Measurements from ENCODE around the gene TAMALIN.

TAMALIN gene

GRCh38 chr12:52019113-52019770 is 12.5 kb downstream of the TAMALIN start:
- H3K9ac ChIP-seq (ENCODE audit: low read length): no peak overlapping the region
- no peak overlapping the region for H3K4me3 ChIP-seq (ENCODE audit: low read depth, low read length)
- H3K18ac ChIP-seq (ENCODE audit: low read length): no peak overlapping the region
- H4K8ac ChIP-seq (ENCODE audit: low read depth, low read length): no peak overlapping the region
- H3K27ac ChIP-seq (ENCODE audit: low read depth, low read length): no peak overlapping the region
- H3K79me1 ChIP-seq (ENCODE audit: low read length): no peaks in the 10 kb centered on the region
- H2BK12ac ChIP-seq (ENCODE audit: low read length): no peak overlapping the region
- no peak overlapping the region for H2BK120ac ChIP-seq (ENCODE audit: insufficient read depth, low read length, poor library complexity)
- H2AFZ ChIP-seq (ENCODE audit: insufficient read depth, low read length, poor library complexity): no peak overlapping the region
- no peak overlapping the region for H2BK5ac ChIP-seq (ENCODE audit: low read depth, low read length, poor library complexity)
- H3K23ac ChIP-seq (ENCODE audit: low read length): no peak overlapping the region
- no peak overlapping the region for H4K12ac ChIP-seq (ENCODE audit: low read depth, low read length)
- no peak overlapping the region for H3K14ac ChIP-seq (ENCODE audit: low read length)
- peaks cover 5% of the 10 kb centered on the region for H3K27me3 ChIP-seq (ENCODE audit: insufficient read depth, low read length)
- no peak overlapping the region for H4K91ac ChIP-seq (ENCODE audit: low read depth, low read length)
- no peak overlapping the region for H3K4ac ChIP-seq (ENCODE audit: low read depth, low read length)
- no peaks in the 10 kb centered on the region for H3K9me3 ChIP-seq (ENCODE audit: insufficient read depth, low read depth, low read length)
- peaks cover 4 to 14% of the 10 kb centered on the region in 2 experiments for H3K4me1 ChIP-seq (ENCODE audit: control insufficient read depth in 1 of 2, insufficient read depth in 2 of 2, low read length in 2 of 2)
- no peak for DNase-seq
- peaks cover 0 to 2% of the 10 kb centered on the region in 2 experiments for H3K36me3 ChIP-seq (ENCODE audit: control insufficient read depth in 1 of 2, insufficient read depth in 2 of 2, low read length in 2 of 2)
- no peak overlapping the region for H2AK5ac ChIP-seq (ENCODE audit: low read length)
- H3K79me2 ChIP-seq (ENCODE audit: control insufficient read depth, insufficient read depth, low read length, poor library complexity): no peaks in the 10 kb centered on the region
- no peak overlapping the region for H3K4me2 ChIP-seq (ENCODE audit: low read length)
- no CpG with 5 or more reads among the region's 13 CpGs for WGBS (ENCODE audit: extremely low coverage, insufficient coverage, insufficient read length)

GRCh38 chr12:52020539-52021336 is 14.0 kb downstream of the TAMALIN start:
- Histone ChIP-seq H4K91ac (ENCODE audit: low read depth, low read length) (no peak overlapping the region), H2BK120ac (ENCODE audit: insufficient read depth, low read length, poor library complexity) (no peak overlapping the region), H2BK5ac (ENCODE audit: low read depth, low read length, poor library complexity) (no peak overlapping the region), H3K4ac (ENCODE audit: low read depth, low read length) (no peak overlapping the region), H3K27ac (ENCODE audit: low read depth, low read length) (no peak overlapping the region), H3K23ac (ENCODE audit: low read length) (no peak overlapping the region), H3K18ac (ENCODE audit: low read length) (no peak overlapping the region), H3K4me2 (ENCODE audit: low read length) (no peak overlapping the region), H3K79me1 (ENCODE audit: low read length) (no peaks in the 10 kb centered on the region), H3K14ac (ENCODE audit: low read length) (no peak overlapping the region), H3K9ac (ENCODE audit: low read length) (no peak overlapping the region), H4K8ac (ENCODE audit: low read depth, low read length) (no peak overlapping the region), H3K4me1 (ENCODE audit: control insufficient read depth in 1 of 2, insufficient read depth in 2 of 2, low read length in 2 of 2) (peaks cover 4 to 14% of the 10 kb centered on the region in 2 experiments), H3K4me3 (ENCODE audit: low read depth, low read length) (no peak overlapping the region), H3K36me3 (ENCODE audit: control insufficient read depth in 1 of 2, insufficient read depth in 2 of 2, low read length in 2 of 2) (no peaks in the 10 kb centered on the region), H3K79me2 (ENCODE audit: control insufficient read depth, insufficient read depth, low read length, poor library complexity) (no peaks in the 10 kb centered on the region), H2BK12ac (ENCODE audit: low read length) (no peak overlapping the region), H2AK5ac (ENCODE audit: low read length) (no peak overlapping the region), H3K27me3 (ENCODE audit: insufficient read depth, low read length) (peaks cover 5% of the 10 kb centered on the region), H3K9me3 (ENCODE audit: insufficient read depth, low read depth, low read length) (no peaks in the 10 kb centered on the region), H4K12ac (ENCODE audit: low read depth, low read length) (no peak overlapping the region), H2AFZ (ENCODE audit: insufficient read depth, low read length, poor library complexity) (no peak overlapping the region)
- peak in 1 of 2 donors; percentile 41 for DNase-seq
- WGBS (ENCODE audit: extremely low coverage, insufficient coverage, insufficient read length): no CpG with 5 or more reads among the region's 9 CpGs

- Histone ChIP-seq H3K14ac (ENCODE audit: low read length) (no peak overlapping the region), H3K4me2 (ENCODE audit: low read length) (peak overlapping the region; percentile 84), H3K23ac (ENCODE audit: low read length) (no peak overlapping the region), H3K27me3 (ENCODE audit: insufficient read depth, low read length) (peaks cover 5% of the 10 kb centered on the region), H3K79me2 (ENCODE audit: control insufficient read depth, insufficient read depth, low read length, poor library complexity) (no peaks in the 10 kb centered on the region), H2AFZ (ENCODE audit: insufficient read depth, low read length, poor library complexity) (peak overlapping the region; percentile 37), H2BK12ac (ENCODE audit: low read length) (no peak overlapping the region), H3K27ac (ENCODE audit: low read depth, low read length) (no peak overlapping the region), H2AK5ac (ENCODE audit: low read length) (no peak overlapping the region), H2BK5ac (ENCODE audit: low read depth, low read length, poor library complexity) (no peak overlapping the region), H2BK120ac (ENCODE audit: insufficient read depth, low read length, poor library complexity) (no peak overlapping the region), H3K18ac (ENCODE audit: low read length) (no peak overlapping the region), H4K91ac (ENCODE audit: low read depth, low read length) (no peak overlapping the region), H3K4me3 (ENCODE audit: low read depth, low read length) (peak overlapping the region; percentile 60), H4K12ac (ENCODE audit: low read depth, low read length) (no peak overlapping the region), H3K9me3 (ENCODE audit: insufficient read depth, low read depth, low read length) (no peaks in the 10 kb centered on the region), H3K9ac (ENCODE audit: low read length) (no peak overlapping the region), H3K4me1 (ENCODE audit: control insufficient read depth in 1 of 2, insufficient read depth in 2 of 2, low read length in 2 of 2) (peaks cover 7 to 16% of the 10 kb centered on the region in 2 experiments), H3K36me3 (ENCODE audit: control insufficient read depth in 1 of 2, insufficient read depth in 2 of 2, low read length in 2 of 2) (no peaks in the 10 kb centered on the region), H3K4ac (ENCODE audit: low read depth, low read length) (no peak overlapping the region), H4K8ac (ENCODE audit: low read depth, low read length) (no peak overlapping the region), H3K79me1 (ENCODE audit: low read length) (no peaks in the 10 kb centered on the region)
- peak in 1 of 2 donors; percentile 40 for DNase-seq
- WGBS (ENCODE audit: extremely low coverage, insufficient coverage, insufficient read length): no CpG with 5 or more reads among the region's 14 CpGs
These were observed 16.1 kb downstream of the TAMALIN start for GRCh38 chr12:52022841-52023181.

- DNase-seq: peak; percentile 64 to 84
- Histone ChIP-seq H3K4me3 (ENCODE audit: low read depth, low read length) (peak overlapping the region; percentile 60), H3K4me2 (ENCODE audit: low read length) (peak overlapping the region; percentile 84), H3K27ac (ENCODE audit: low read depth, low read length) (no peak overlapping the region), H3K79me2 (ENCODE audit: control insufficient read depth, insufficient read depth, low read length, poor library complexity) (no peaks in the 10 kb centered on the region), H2AK5ac (ENCODE audit: low read length) (no peak overlapping the region), H3K18ac (ENCODE audit: low read length) (no peak overlapping the region), H3K14ac (ENCODE audit: low read length) (no peak overlapping the region), H2BK5ac (ENCODE audit: low read depth, low read length, poor library complexity) (no peak overlapping the region), H4K91ac (ENCODE audit: low read depth, low read length) (no peak overlapping the region), H4K12ac (ENCODE audit: low read depth, low read length) (no peak overlapping the region), H2AFZ (ENCODE audit: insufficient read depth, low read length, poor library complexity) (peak overlapping the region; percentile 37), H3K9ac (ENCODE audit: low read length) (no peak overlapping the region), H3K4ac (ENCODE audit: low read depth, low read length) (no peak overlapping the region), H3K9me3 (ENCODE audit: insufficient read depth, low read depth, low read length) (no peaks in the 10 kb centered on the region), H2BK120ac (ENCODE audit: insufficient read depth, low read length, poor library complexity) (no peak overlapping the region), H3K27me3 (ENCODE audit: insufficient read depth, low read length) (peaks cover 5% of the 10 kb centered on the region), H3K23ac (ENCODE audit: low read length) (no peak overlapping the region), H3K4me1 (ENCODE audit: control insufficient read depth in 1 of 2, insufficient read depth in 2 of 2, low read length in 2 of 2) (peaks cover 7 to 16% of the 10 kb centered on the region in 2 experiments), H4K8ac (ENCODE audit: low read depth, low read length) (peak overlapping the region; percentile 25), H3K36me3 (ENCODE audit: control insufficient read depth in 1 of 2, insufficient read depth in 2 of 2, low read length in 2 of 2) (no peaks in the 10 kb centered on the region), H3K79me1 (ENCODE audit: low read length) (no peaks in the 10 kb centered on the region), H2BK12ac (ENCODE audit: low read length) (no peak overlapping the region)
- no CpG with 5 or more reads among the region's 70 CpGs for WGBS (ENCODE audit: extremely low coverage, insufficient coverage, insufficient read length)
These were observed 16.6 kb downstream of the TAMALIN start for GRCh38 chr12:52023182-52023975.
